HG03432 (cell line): ENCODE results near the gene IL24.

Experiments
- ATAC-seq: cut with Tn5 transposase; IDR thresholded peaks from one replicate; pipeline ENCODE4 v1.9.1; 2021; ENCODE audit warnings: mild to moderate bottlenecking, moderate library complexity; ENCODE audit not compliant: unreplicated experiment

IL24 gene

DNA sequence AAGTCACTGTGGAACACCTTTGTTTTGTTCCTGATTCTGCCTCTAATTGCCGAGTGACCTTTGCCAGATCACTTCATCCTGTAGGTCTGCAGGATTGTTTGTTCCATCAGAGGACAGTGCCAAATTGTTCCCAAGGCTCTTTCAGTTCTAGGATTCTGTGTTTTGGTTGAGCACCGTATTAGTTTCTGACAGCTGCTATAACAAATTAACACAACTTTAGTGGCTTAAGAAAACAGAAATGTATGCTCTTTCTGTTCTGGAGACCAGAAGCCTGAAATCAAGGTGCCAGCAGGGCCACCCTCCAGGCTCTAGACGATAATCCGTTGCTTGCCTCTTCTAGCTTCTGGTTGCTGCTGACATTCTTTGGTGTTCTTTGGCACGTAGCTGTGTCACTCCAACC lies 52.4 kb downstream of the IL24 start:
- ATAC-seq, result no peak

DNA sequence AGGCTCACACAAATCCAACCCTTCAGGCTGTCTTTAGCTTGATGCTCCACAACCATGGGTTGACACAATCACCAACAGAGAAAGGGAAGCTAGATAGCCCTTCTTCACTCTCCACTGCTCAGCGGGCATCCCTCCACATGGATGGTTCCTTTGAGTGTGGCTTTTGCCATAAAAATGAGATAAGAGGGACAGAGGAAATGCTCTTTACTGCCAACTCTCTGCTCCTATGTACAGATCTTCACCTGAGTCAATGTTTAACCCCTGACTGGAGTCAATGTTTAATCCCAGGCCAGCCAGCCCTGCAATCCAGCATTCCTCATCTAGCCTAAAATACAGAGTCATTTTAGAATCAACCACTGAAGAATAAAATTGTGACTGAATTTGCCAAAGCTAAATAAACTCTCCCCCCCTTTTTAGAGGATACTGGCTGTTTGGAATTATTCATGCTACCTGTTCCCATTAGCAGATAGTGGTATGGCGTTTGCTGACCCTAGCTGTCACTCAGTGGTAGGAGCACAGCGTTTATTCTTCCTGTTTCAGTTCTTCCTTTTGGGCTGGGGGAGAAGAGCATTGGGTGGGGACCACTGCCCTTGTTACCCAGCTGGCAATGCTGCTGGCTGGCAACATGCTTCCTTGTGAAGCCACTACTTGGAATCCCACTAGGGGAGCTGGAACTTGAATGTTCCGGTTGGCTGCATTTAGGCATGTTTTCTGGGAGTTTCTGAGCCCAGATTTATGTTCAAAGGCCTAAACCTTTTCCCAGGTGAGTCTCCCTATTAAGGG lies 54.3 kb downstream of the IL24 start:
- no peak for ATAC-seq

DNA sequence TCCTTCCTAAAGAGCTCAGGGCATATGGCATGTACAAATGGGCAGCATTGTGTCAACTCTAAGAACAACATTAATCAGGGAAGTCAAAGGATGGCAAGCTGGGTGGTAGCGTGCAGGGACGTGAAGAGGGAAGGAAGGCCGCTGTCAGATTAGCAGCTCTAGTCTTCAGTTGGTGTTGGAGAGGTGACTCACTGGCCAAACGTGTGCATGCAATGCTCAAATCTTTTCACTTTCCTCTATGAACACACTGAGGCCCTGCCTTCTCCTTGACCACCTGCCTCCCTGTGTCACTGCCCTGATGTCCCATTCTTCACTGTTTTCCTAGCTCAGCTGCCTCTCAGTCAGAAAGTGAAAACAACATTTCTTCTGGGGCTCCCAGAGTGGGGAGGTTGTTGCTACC lies 54.9 kb downstream of the IL24 start:
- no peak for ATAC-seq

- no peak for ATAC-seq
Observed at GRCh38 chr1:206953126-206953525, 55.9 kb downstream of the IL24 start.

- no peak for ATAC-seq
Observed at GRCh38 chr1:206953626-206954025, 56.4 kb downstream of the IL24 start.
